ENCODE results near the gene SFT2D1.

SFT2D1 gene

GRCh38 chr6:166333172-166333995 lies 9.0 kb downstream of the SFT2D1 start:
- DNase-seq (ENCODE audit: low spot score) = peak; percentile 39

DNA sequence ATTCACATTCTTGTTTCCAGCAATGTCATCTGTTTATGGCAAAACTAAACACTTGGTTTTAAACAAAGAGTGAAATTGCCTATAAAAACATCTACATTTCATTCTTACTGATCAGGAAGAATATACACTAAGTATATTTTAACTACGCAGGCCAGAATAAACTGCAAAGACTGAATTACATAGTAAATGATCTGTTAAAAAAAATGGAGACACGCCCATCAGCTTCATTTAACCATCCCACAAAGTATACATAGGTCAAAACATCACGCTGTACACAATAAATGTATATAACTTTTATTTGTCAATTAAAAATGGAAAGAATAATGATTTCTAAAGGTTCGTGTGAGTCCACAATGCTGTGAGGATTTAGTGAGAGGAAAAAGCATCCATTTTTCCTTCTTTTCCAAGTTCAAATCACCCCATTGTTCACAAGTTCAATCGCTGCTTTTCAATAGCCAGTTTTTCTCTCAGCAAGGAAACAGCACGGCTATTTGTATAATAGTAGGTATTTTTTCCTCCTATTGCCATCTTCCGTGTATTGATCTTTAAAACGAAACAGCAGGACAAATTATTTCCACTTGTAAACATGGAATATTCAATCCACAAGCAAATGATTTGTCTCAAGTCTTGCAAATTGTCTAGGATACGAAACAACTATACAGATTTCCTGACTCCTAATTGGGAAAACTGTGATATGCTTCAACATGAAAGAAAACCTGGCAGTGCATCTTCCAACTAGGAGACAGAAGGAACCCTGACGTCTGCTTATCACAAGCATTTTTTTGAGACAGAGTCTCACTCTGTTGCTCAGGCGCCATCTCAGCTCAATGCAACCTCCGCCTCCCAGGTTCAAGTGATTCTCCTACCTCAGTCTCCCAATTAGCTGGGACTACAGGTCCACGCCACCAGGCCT lies 10.6 kb downstream of the SFT2D1 start:
- DNase-seq (ENCODE audit: low spot score) = no peak

DNA sequence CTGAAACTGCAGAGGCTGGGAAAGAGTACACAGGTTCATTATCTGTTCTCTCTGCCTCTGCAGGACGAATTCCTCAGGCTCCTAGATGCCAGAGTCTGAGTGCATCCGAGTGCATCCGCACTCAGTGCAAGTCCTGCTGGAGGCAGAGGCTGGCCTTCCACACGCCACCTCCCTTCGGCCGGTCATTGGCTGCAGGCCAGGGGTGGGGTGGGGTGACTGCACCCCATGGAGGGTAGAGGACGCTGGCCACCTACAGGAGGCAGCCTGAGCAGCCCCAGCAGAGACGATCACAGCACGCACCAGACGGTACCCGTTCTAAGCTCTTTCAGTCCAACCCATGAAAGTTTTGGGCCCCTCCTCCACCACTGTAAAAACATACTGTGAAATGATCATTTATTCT lies 11.7 kb downstream of the SFT2D1 start:
- DNase-seq (ENCODE audit: low spot score) = no peak

DNA sequence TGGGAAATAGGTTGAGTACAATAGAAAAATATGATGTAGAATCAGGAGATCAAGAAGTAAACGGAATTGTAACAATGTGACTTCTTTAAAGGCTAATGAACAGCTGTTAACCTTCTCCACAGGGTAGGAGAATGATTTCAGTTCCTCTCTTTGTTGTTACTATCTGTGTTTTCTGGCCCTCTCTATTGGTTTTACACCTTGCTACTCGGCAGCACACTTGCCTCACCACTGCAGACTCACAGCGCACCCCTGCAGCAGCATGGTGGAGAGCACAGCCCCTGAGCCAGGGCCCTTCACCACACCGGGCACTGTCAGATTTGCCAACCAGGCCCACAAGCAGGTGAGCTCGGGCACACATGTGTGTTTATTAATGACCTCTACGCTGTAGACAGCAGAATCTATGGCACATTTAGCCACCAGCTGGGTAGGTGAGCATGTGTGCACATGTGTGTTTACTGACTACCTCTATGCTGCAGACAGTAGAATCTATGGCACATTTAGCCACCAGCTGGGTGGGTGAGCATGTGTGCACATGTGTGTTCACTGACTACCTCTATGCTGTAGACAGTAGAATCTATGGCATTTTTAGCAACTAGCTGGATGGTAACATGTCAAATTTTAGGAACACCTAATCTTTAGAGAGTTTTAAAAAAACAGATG lies 16.8 kb downstream of the SFT2D1 start:
- no peak for DNase-seq (ENCODE audit: low spot score)

DNA sequence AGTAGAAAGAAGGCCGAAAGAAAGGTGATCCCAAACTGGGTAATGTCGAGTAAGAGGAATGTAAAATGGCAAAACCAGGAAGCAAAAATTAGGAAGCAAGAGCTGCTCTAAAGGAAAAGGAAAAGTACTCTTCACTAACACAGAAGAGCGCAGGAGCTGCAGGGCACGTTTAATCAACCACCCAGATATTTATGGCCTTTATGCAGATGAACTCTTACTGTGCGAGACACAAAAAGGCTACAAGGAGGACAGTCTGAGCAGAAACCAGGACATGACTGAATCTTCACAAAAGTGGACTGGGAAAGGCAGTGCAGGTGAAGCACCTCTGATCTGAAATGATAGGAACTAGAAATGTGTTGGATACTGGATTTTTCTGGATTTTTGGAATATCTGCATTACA lies 18.9 kb downstream of the SFT2D1 start:
- DNase-seq (ENCODE audit: low spot score) = no peak

DNA sequence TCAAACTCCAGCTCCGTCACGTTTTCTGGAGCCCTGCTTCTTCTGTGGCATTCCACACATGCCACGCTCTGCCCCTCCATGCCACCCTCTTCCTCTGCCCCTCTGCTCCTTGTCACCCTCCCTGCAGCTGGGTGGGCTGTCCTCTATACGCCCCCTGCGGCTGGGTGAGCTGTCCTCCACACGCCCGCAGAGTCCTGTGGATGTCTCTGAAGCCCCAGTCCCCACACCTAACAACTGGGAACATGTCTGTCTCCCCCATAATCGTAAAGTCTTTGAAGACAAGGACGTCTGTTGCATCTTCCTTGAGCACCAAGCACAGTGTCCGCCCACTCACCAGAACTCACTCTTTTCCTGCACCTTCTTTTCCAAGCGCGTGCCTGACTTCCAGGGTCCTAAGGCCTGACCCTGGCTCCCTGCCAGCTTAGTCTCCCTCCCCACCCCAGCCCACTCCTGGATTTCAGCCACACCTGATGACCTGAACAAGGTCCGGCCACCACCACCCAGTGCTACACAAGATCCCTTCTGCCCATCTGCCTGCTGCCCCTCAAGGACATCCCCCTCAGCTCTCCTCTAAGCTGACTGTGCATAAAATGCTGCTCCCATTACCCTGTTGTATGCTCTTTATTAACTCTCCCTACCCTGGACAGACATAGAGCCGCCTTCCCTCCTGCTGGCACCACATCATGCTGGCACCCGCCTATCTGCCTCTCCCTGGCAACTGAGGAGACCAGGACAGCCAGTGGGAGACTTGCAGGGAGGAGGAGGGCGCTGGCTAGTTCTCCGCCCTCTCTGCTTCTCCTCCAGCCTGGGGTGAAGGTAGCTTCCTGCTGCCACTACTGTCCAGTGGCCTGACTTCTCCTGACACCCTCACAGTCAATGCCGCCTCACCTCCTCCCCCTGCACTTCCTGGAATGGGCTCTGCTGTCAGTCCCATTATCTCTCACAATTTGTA lies 23.4 kb downstream of the SFT2D1 start:
- DNase-seq (ENCODE audit: low spot score) = no peak

- DNase-seq (ENCODE audit: low spot score) = no peak
Observed at GRCh38 chr6:166318227-166318626, 24.1 kb downstream of the SFT2D1 start.

DNA sequence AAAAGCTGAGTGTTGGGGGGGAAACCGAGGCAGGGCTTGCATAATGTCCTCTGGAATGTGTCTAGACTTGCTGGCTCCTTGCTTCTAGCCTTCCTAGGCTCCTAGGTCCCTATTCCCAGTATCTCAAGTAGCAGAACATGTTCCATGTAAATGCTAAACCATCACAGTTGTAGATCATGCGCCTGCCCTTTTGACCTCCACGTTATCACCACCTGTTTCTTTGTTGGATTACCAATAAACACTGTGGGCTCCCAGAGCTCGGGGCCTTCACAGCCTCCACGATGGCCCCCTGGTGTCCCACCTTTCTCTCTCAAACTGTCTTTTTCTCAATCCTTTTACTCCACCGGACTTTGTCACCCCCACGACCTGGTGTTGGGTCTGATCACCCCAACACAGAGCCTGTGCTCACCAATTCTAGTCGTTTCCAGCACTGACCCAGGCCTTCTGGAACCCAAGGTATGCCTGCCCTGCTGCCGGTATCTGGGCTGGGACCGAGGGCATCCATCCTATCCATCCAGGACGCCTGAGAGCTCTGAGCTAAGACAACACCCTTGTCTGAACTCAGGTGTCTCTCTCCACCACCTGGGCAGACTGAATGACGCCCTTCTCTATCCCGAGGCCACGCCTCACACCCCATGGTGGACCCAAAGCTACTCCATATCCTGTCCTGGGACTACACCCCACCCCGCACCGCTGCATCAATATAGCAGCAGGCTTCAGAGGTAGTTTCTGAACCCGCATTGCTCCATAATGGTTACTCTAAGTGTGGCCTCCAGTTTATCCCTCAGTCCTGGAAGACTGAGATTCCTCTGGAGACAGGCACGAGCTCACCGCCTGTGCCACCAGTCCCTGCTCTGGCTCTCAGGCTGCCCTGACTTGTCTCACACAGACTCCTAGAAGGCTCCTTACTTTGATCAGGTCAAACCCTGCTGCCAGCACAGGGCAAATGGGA lies 24.8 kb downstream of the SFT2D1 start:
- DNase-seq (ENCODE audit: low spot score) = no peak

DNA sequence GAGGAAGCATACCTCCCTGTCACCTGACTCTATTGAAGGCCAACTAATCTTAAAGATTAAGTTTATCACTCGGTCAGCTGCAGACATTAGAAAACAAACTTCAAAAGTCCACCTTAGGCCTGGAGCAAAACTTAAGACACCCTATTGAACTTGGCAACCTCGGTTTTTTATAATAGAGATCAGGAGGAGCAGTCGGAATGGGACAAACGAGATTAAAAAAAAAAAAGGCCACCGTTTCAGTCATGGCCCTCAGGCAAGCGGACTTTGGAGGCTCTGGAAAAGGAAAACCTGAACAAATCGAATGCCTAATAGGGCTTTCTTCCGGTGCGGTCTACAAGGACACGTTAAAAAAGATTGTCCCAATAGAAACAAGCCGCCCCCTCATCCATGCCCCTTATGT lies 26.9 kb downstream of the SFT2D1 start:
- DNase-seq (ENCODE audit: low spot score) = no peak

- DNase-seq (ENCODE audit: low spot score) = no peak
Observed at GRCh38 chr6:166314454-166314853, 27.9 kb downstream of the SFT2D1 start.

DNA sequence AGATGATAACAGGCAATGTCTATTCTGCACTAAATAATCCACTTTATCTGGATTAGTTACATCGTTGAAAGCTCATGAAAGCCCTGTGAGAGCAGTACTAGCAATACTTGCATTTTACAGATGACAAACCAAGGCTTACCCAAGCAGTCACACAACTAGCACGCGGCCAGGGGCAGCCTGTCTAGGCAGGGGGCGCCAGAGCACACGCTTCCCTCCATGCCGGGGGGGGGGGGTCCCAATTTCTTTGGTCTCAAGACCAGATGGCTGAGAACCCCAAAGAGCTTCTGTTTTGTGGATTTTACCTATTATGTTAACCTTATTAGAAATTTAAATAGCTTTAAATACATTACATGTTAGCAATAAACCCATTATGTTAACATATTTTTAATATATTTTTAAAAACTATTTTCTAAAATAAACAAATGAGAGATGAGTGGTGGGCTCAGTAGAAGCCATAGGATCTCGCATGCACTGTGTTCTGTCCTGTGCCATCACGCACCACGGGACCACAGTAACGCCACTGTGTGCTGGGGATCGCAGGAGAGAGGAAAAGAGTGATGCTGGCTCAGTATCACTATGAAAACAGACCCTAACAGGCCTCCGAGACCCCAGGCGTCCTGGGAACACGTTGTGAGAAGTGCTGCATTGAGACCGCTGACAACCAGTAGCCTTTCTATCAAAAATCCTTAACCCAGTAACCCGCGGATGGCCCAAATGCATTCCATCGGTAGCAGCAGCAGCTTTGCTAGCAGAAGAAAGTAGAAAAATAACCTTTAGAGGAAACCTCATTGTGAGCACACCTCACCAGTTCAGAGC lies 28.9 kb downstream of the SFT2D1 start:
- peak; percentile 41 for DNase-seq (ENCODE audit: low spot score)

DNA sequence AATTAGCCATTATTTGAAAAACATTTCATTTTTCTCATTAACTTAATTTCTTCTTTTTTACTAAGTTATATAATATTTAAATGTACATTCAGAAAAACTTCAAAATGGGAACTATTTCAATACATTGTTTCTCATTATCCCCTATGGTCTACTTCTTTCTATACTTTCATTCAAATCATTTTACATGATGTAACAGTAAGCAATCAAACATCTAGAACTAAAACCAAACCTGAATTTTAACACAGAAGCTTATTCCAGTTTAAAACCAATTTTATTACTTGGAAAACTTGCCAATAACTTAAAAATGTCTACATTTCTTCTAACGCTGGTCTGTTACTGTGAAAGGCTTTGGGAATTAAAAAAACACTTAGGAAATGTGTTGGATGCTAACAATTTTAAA lies 29.5 kb downstream of the SFT2D1 start:
- DNase-seq (ENCODE audit: low spot score) = no peak

- no peak for DNase-seq (ENCODE audit: low spot score)
Observed at GRCh38 chr6:166310634-166311033, 31.7 kb downstream of the SFT2D1 start.

DNA sequence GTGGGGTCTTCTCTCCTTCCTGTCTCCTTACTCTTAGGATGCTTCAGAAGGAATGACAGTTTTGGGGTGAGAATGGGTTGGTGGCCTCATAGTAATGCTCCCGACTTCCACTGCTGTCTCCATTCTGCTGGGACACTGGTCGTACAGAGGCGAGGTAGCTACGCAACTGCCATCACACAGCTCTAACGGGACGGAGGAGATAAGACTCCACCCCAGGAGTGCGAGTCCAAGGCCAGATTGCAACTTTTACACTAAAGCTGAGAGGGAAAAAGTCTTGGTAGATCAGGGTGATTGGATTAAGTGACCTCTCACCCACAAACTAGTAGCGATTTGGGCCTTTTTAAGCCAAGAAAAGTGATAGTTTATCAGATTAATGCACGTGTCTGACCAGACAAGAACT lies 32.4 kb downstream of the SFT2D1 start:
- no peak for DNase-seq (ENCODE audit: low spot score)

DNA sequence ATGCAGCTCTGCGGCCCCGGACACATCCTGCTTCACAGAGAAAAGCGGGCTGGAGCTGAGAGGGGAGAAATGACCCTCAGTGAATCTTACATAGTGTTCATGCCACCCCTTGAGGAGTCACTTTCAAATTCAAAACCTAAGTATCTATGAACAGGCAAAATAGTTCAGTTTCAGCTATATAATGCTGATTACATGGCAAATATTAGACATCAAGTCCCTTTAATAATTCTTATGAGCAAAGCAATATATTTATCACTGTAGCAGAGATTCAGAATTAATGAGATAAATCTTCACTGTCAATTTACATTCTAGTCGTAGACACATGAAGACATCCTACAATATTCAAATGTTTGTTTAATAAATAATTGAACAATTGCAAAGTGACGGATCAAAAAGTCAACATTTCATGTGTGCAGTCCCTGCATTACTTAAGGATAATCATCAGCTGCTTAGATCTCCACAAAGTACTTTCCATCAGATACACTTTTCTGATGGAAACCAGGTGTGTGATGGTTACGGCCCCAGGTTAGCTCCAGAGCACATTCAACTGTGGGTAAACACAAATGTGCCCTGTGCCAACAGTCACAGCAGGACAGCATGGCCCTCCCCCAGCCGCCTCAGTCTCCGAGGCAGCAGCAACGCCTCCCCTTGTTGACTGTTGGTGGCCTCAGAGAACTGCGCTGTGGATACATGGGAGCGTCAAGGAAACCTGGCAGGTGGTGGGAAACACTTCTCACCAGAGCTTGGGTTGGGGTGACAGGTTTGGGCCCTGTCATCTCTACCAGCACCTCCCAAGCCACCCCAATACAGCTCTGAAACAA lies 33.4 kb downstream of the SFT2D1 start:
- DNase-seq (ENCODE audit: low spot score) = no peak

GRCh38 chr6:166308033-166308768 lies 34.1 kb downstream of the SFT2D1 start, which contains the start of gene PRR18:
TSS of gene PRR18 (minus strand) at chr6:166308392. CDS start at chr6:166308142, 250 bp downstream.
- DNase-seq (ENCODE audit: low spot score) = no peak
